Measurements from ENCODE around the gene HARBI1. TPM values are rescaled to one million over a fixed set of nuclear protein-coding genes. Genes with fewer than 3 reads are reported as not detected.
"Not testable (repeated sequence)": the region's sequence is repeated elsewhere in the genome, so short reads cannot be mapped to it uniquely, and the experiment has no call there.

HARBI1 gene
- total and polyA plus RNA-seq, 10 of the 15 experiments (the other 5 are each of a cell fraction or from before 2014, with no cell fraction given): 3.6 to 8.4 (median 5.2) TPM

DNA sequence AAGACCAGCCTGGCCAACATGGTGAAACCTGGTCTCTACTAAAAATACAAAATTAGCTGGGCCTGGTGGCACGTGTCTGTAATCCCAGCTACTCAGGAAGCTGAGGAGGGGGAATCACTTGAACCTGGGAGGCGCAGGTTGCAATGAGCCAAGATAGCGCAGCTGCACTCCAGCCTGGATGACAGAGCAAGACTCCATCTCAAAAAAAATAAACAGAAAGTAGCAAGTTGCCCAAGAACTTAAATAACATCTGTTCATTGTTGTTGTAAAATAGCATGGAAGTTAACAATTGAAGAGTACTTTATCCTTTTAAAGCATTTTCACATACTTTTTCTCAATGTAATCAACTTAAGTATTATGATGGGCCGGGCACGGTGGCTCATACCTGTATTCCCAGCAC lies 28.9 kb downstream of the HARBI1 start (continued):
- TF ChIP-seq, protein P1, sequence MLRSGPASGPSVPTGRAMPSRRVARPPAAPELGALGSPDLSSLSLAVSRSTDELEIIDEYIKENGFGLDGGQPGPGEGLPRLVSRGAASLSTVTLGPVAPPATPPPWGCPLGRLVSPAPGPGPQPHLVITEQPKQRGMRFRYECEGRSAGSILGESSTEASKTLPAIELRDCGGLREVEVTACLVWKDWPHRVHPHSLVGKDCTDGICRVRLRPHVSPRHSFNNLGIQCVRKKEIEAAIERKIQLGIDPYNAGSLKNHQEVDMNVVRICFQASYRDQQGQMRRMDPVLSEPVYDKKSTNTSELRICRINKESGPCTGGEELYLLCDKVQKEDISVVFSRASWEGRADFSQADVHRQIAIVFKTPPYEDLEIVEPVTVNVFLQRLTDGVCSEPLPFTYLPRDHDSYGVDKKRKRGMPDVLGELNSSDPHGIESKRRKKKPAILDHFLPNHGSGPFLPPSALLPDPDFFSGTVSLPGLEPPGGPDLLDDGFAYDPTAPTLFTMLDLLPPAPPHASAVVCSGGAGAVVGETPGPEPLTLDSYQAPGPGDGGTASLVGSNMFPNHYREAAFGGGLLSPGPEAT (IDR thresholded peaks at IDR 0.05; ENCODE audit: low read depth): no peak

DNA sequence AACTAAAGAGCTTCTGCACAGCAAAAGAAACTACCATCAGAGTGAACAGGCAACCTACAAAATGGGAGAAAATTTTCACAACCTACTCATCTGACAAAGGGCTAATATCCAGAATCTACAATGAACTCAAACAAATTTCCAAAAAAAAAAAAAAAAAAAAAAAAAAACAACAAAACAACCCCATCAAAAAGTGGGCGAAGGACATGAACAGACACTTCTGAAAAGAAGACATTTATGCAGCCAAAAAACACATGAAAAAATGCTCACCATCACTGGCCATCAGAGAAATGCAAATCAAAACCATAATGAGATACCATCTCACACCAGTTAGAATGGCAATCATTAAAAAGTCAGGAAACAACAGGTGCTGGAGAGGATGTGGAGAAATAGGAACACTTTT lies 33.5 kb downstream of the HARBI1 start:
- CTCF ChIA-PET; FAIRE-seq; H3K27ac ChIP-seq (ENCODE audit: control insufficient read depth, insufficient read depth): not testable (repeated sequence)

DNA sequence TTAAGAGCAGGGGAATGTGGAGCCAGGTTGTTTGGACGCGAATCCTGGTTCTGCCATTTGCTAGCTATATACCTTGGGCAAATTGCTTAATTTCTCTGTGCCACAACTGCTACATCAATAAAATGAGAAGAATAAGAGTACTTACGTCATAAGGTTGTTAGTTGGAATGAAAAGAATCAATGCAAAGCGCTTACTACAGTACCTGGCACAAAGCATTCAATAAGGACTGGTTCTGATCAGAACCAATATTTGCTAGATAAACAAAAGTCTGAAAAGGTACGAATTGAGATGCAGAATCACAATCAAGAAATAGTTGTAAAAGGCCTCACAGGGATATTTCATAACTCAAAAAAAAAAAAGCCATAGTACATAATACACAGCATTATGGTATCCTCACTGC lies 34.4 kb downstream of the HARBI1 start:
- WGBS (ENCODE audit: insufficient coverage, insufficient replicate concordance, low lambda C conversion rate, missing lambda C conversion rate): over 99% methylated on average over 5 of the region's 5 CpGs
- Histone ChIP-seq H3K4me2 (ENCODE audit: control insufficient read depth, insufficient read depth) (no peak overlapping the region), H3K4me3 (no peak overlapping the region), H3K79me2 (ENCODE audit: control insufficient read depth, insufficient read depth, low read length) (peaks cover 35% of the 10 kb centered on the region), H3K4me1 (ENCODE audit: control insufficient read depth, insufficient read depth, low read length) (no peaks in the 10 kb centered on the region), H4K20me1 (ENCODE audit: control insufficient read depth, insufficient read depth) (no peaks in the 10 kb centered on the region), H3K9me3 (replicated peaks; ENCODE audit: control insufficient read depth, insufficient read depth, low read length) (no peaks in the 10 kb centered on the region; the same call in 2 of the 3 replicates), H3K36me3 (ENCODE audit: control insufficient read depth in 2 of 2, insufficient read depth in 2 of 2, low read length in 1 of 2) (no peaks in the 10 kb centered on the region; a peak in 2 of 4 replicates), H3K27ac (ENCODE audit: control insufficient read depth, insufficient read depth) (no peak overlapping the region), H2AFZ (ENCODE audit: control insufficient read depth, low read depth, low read length) (no peak overlapping the region), H3K27me3 (replicated peaks in 1 of 2; ENCODE audit: control insufficient read depth in 2 of 2, insufficient read depth in 2 of 2, low read length in 1 of 2) (no peaks in the 10 kb centered on the region), H3K9ac (ENCODE audit: control insufficient read depth, insufficient read depth, low read length) (no peak overlapping the region)
- RAD21 ChIA-PET (ENCODE audit: unreplicated experiment): no interaction called here
- POLR2A ChIA-PET: no interaction called here
- CTCF ChIA-PET: no interaction called here
- no peak for DNase-seq (ENCODE audit: low read depth, low spot score)
- no peak for ATAC-seq
- in situ Hi-C loops (cut with MboI): no loop called here
- no TSS peak for BruUV-seq (replicated peaks)
- SMC1A ChIA-PET (ENCODE audit: uncharacterized antibody, unreplicated experiment): no interaction called here
- intact Hi-C loops (cut with micrococcal nuclease; ENCODE audit: unreplicated experiment): no loop called here
- FAIRE-seq: no peak
- TF ChIP-seq EED (IDR thresholded peaks at IDR 0.05; ENCODE audit: low read depth) (no peak), ZNF207 (IDR thresholded peaks at IDR 0.05; ENCODE audit: borderline replicate concordance) (no peak), SMC3 (IDR thresholded peaks at IDR 0.05; ENCODE audit: borderline replicate concordance, low read length) (no peak), MYC (IDR thresholded peaks at IDR 0.05; ENCODE audit: insufficient read depth, insufficient read length, insufficient replicate concordance, low read length, severe bottlenecking) (no peak)
- TF ChIP-seq, protein P2, sequence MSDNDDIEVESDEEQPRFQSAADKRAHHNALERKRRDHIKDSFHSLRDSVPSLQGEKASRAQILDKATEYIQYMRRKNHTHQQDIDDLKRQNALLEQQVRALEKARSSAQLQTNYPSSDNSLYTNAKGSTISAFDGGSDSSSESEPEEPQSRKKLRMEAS (IDR thresholded peaks at IDR 0.05; ENCODE audit: low read depth, low read length): no peak
- TF ChIP-seq, protein P3, sequence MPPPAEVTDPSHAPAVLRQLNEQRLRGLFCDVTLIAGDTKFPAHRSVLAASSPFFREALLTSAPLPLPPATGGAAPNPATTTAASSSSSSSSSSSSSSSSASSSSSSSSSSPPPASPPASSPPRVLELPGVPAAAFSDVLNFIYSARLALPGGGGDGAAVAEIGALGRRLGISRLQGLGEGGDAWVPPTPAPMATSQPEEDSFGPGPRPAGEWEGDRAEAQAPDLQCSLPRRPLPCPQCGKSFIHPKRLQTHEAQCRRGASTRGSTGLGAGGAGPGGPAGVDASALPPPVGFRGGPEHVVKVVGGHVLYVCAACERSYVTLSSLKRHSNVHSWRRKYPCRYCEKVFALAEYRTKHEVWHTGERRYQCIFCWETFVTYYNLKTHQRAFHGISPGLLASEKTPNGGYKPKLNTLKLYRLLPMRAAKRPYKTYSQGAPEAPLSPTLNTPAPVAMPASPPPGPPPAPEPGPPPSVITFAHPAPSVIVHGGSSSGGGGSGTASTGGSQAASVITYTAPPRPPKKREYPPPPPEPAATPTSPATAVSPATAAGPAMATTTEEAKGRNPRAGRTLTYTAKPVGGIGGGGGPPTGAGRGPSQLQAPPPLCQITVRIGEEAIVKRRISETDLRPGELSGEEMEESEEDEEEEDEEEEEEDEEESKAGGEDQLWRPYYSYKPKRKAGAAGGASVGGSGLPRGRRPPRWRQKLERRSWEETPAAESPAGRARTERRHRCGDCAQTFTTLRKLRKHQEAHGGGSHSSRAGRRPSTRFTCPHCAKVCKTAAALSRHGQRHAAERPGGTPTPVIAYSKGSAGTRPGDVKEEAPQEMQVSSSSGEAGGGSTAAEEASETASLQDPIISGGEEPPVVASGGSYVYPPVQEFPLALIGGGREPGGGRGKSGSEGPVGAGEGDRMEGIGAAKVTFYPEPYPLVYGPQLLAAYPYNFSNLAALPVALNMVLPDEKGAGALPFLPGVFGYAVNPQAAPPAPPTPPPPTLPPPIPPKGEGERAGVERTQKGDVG (CRISPR knock-in tag; IDR thresholded peaks at IDR 0.05): no peak
- TF ChIP-seq, protein P4, sequence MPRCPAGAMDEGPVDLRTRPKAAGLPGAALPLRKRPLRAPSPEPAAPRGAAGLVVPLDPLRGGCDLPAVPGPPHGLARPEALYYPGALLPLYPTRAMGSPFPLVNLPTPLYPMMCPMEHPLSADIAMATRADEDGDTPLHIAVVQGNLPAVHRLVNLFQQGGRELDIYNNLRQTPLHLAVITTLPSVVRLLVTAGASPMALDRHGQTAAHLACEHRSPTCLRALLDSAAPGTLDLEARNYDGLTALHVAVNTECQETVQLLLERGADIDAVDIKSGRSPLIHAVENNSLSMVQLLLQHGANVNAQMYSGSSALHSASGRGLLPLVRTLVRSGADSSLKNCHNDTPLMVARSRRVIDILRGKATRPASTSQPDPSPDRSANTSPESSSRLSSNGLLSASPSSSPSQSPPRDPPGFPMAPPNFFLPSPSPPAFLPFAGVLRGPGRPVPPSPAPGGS (IDR thresholded peaks at IDR 0.05; ENCODE audit: borderline replicate concordance, insufficient read depth, low read depth, low read length, poor library complexity, severe bottlenecking): no peak

More for the DNA sequence above, 33.5 kb downstream of the HARBI1 start:
- intact Hi-C loops (cut with micrococcal nuclease; ENCODE audit: unreplicated experiment); H3K9me3 ChIP-seq (replicated peaks; ENCODE audit: control insufficient read depth, insufficient read depth, low read length); H3K27me3 ChIP-seq (replicated peaks in 1 of 2; ENCODE audit: control insufficient read depth in 2 of 2, insufficient read depth in 2 of 2, low read length in 1 of 2); H2AFZ ChIP-seq (ENCODE audit: control insufficient read depth, low read depth, low read length); RAD21 ChIA-PET (ENCODE audit: unreplicated experiment); POLR2A ChIA-PET; H3K4me1 ChIP-seq (ENCODE audit: control insufficient read depth, insufficient read depth, low read length); H3K36me3 ChIP-seq (ENCODE audit: control insufficient read depth in 2 of 2, insufficient read depth in 2 of 2, low read length in 1 of 2); H3K9ac ChIP-seq (ENCODE audit: control insufficient read depth, insufficient read depth, low read length); ATAC-seq; DNase-seq (ENCODE audit: low read depth, low spot score); H3K4me2 ChIP-seq (ENCODE audit: control insufficient read depth, insufficient read depth); BruUV-seq (replicated peaks); in situ Hi-C loops (cut with MboI); H4K20me1 ChIP-seq (ENCODE audit: control insufficient read depth, insufficient read depth); SMC1A ChIA-PET (ENCODE audit: uncharacterized antibody, unreplicated experiment); H3K4me3 ChIP-seq: not testable (repeated sequence)
- 100% methylated on average over 1 of the region's 1 CpG for WGBS (ENCODE audit: insufficient coverage, insufficient replicate concordance, low lambda C conversion rate, missing lambda C conversion rate)
- peaks cover 41% of the 10 kb centered on the region for H3K79me2 ChIP-seq (ENCODE audit: control insufficient read depth, insufficient read depth, low read length)
